Measurements from ENCODE around the gene NDUFAF3. TPM values are rescaled to one million over a fixed set of nuclear protein-coding genes. Genes with fewer than 3 reads are reported as not detected.

Gene NDUFAF3
- total RNA-seq, 1 experiment from 2014 or later: 36.8 TPM

GRCh38 chr3:48996640-48997039 lies 25.3 kb upstream of the NDUFAF3 start:
- Mint-ChIP-seq H3K36me3 (peaks cover 4% of the 10 kb centered on the region; the same call in 1 of the 2 replicates), H3K27ac (no peak overlapping the region), H3K27me3 (ENCODE audit: low read depth) (no peaks in the 10 kb centered on the region), H3K9me3 (no peaks in the 10 kb centered on the region), H3K4me3 (no peak overlapping the region), H3K4me1 (peaks cover 15% of the 10 kb centered on the region)
- ATAC-seq: no peak
- POLR2A ChIA-PET: interaction anchor here (1.6 to 2.0 kb wide), 2 partner anchors 9 to 10 kb away, joined by 3 to 11 read pairs; partner anchors contain the start of gene WDR6
- TF ChIP-seq E2F1 (CRISPR knock-in tag; IDR thresholded peaks at IDR 0.05) (no peak), ELF4 (CRISPR knock-in tag; IDR thresholded peaks at IDR 0.05; ENCODE audit: low read depth) (no peak)
- CTCF ChIA-PET: interaction anchor here (0.7 to 4.3 kb wide), 5 partner anchors 9 to 26 kb away, joined by 3 to 23 read pairs (median 12); partner anchors contain the start of gene WDR6
- no peak for DNase-seq (ENCODE audit: low spot score)

GRCh38 chr3:48997102-48997635 lies 24.8 kb upstream of the NDUFAF3 start:
- Mint-ChIP-seq H3K36me3 (peaks cover 4% of the 10 kb centered on the region; the same call in 1 of the 2 replicates), H3K4me1 (peaks cover 12% of the 10 kb centered on the region), H3K27me3 (ENCODE audit: low read depth) (no peaks in the 10 kb centered on the region), H3K9me3 (no peaks in the 10 kb centered on the region), H3K4me3 (no peak overlapping the region), H3K27ac (no peak overlapping the region)
- POLR2A ChIA-PET: interaction anchor here (0.5 to 2.0 kb wide), 3 partner anchors 9 to 23 kb away, joined by 3 to 11 read pairs (median 5); partner anchors contain the start of gene WDR6
- ATAC-seq: 0 out of 2 replicates have a peak, but pooled peaks have one; percentile 10
- no peak for DNase-seq (ENCODE audit: low spot score)
- CTCF ChIA-PET: interaction anchor here (0.7 to 4.3 kb wide), 4 partner anchors 10 to 25 kb away, joined by 3 to 23 read pairs (median 14); partner anchors contain the start of gene WDR6
- TF ChIP-seq MLX (CRISPR knock-in tag; IDR thresholded peaks at IDR 0.05) (no peak), ZNF263 (CRISPR knock-in tag; IDR thresholded peaks at IDR 0.05; ENCODE audit: low read depth) (no peak), NR2C2 (CRISPR knock-in tag; IDR thresholded peaks at IDR 0.05) (no peak), ZNF425 (CRISPR knock-in tag; conservative IDR thresholded peaks at IDR 0.05) (no peak), NR3C1 (CRISPR knock-in tag; conservative IDR thresholded peaks at IDR 0.05; ENCODE audit: low read depth) (no peak), ZNF219 (CRISPR knock-in tag; IDR thresholded peaks at IDR 0.05; ENCODE audit: borderline replicate concordance) (no peak), OVOL2 (CRISPR knock-in tag; IDR thresholded peaks at IDR 0.05; ENCODE audit: borderline replicate concordance) (no peak), E2F4 (CRISPR knock-in tag; IDR thresholded peaks at IDR 0.05; ENCODE audit: borderline replicate concordance, low read depth) (no peak)

- no peaks in the 10 kb centered on the region for H3K9me3 Mint-ChIP-seq
- ATAC-seq: peak; percentile 11
- peak; percentile 65 for DNase-seq (ENCODE audit: low spot score)
- CTCF ChIA-PET: interaction anchor here (0.6 to 4.3 kb wide), 7 partner anchors 9 to 28 kb away, joined by 3 to 23 read pairs (median 6); partner anchors contain the start of gene WDR6
- peaks cover 12% of the 10 kb centered on the region for H3K4me1 Mint-ChIP-seq
- peaks cover 4% of the 10 kb centered on the region; the same call in 1 of the 2 replicates for H3K36me3 Mint-ChIP-seq
- POLR2A ChIA-PET: interaction anchor here (0.5 to 2.0 kb wide), 4 partner anchors 9 to 24 kb away, joined by 3 to 11 read pairs (median 4); partner anchors contain the start of gene WDR6
- H3K27me3 Mint-ChIP-seq (ENCODE audit: low read depth): no peaks in the 10 kb centered on the region
- no peak overlapping the region for H3K4me3 Mint-ChIP-seq
- no peak overlapping the region for H3K27ac Mint-ChIP-seq
- TF ChIP-seq SMAD3 (CRISPR knock-in tag; IDR thresholded peaks at IDR 0.05; ENCODE audit: borderline replicate concordance) (no peak), GRHL2 (CRISPR knock-in tag; IDR thresholded peaks at IDR 0.05; ENCODE audit: insufficient replicate concordance, severe bottlenecking) (no peak), JUN (CRISPR knock-in tag; IDR thresholded peaks at IDR 0.05) (no peak), TP53 (CRISPR knock-in tag; IDR thresholded peaks at IDR 0.05) (no peak), AFF4 (CRISPR knock-in tag; IDR thresholded peaks at IDR 0.05; ENCODE audit: borderline replicate concordance) (no peak), ELF4 (CRISPR knock-in tag; IDR thresholded peaks at IDR 0.05; ENCODE audit: low read depth) (no peak), PRRX2 (CRISPR knock-in tag; IDR thresholded peaks at IDR 0.05) (no peak), CREB1 (CRISPR knock-in tag; IDR thresholded peaks at IDR 0.05) (no peak), MXD4 (CRISPR knock-in tag; IDR thresholded peaks at IDR 0.05; ENCODE audit: borderline replicate concordance) (no peak), ZNF121 (CRISPR knock-in tag; IDR thresholded peaks at IDR 0.05) (no peak), NFE2L1 (CRISPR knock-in tag; IDR thresholded peaks at IDR 0.05) (no peak)
These were observed 23.9 kb upstream of the NDUFAF3 start for GRCh38 chr3:48997714-48998637.
